T-helper 2 cell treated with Interferon-gamma antibody and Interleukin-4, amounts not matched to agents 100 ng/mL and 5 ng/mL, for 36 hours (primary cell): ENCODE measurements around the gene PAQR3. TPM values are rescaled to one million over a fixed set of nuclear protein-coding genes. Genes with fewer than 3 reads are reported as not detected.

Experiments
- intact Hi-C: fragments of 100-400 bp; cut with micrococcal nuclease; formaldehyde crosslinking; loops from one replicate; pipeline ENCODE4 v1.15.1; 2023
- total RNA-seq: library from RNA; stranded (reverse); gene quantifications from 2 replicates; pipeline ENCODE4 v1.2.3, GENCODE V29; 2022

PAQR3 gene
- total RNA-seq, 1 donor from 2014 or later: 13.0 TPM

GRCh38 chr4:78863991-78864390 lies 75.2 kb downstream of the PAQR3 start:
- intact Hi-C loops: loop anchor here (1.0 to 10.0 kb wide), 5 partner anchors 87 to 905 kb away; partner anchors contain the start of genes BMP2K and FRAS1

- intact Hi-C loops: loop anchor here (5.0 to 10.0 kb wide), 2 partner anchors 271 to 809 kb away; partner anchors contain the start of gene FRAS1
These were observed 75.9 kb downstream of the PAQR3 start for GRCh38 chr4:78863254-78863869.

GRCh38 chr4:78862314-78862737 lies 76.9 kb downstream of the PAQR3 start:
- intact Hi-C loops: loop anchor here (5.0 to 10.0 kb wide), 2 partner anchors 270 to 808 kb away; partner anchors contain the start of gene FRAS1

Other genes with a start within 250 kb of the PAQR3 start
- 17.5 and 17.6 TPM in 2 replicates for gene BMP2K, start 163.1 kb downstream of the PAQR3 start, total RNA-seq